ENCODE data around the gene GNAZ.

GNAZ gene

DNA sequence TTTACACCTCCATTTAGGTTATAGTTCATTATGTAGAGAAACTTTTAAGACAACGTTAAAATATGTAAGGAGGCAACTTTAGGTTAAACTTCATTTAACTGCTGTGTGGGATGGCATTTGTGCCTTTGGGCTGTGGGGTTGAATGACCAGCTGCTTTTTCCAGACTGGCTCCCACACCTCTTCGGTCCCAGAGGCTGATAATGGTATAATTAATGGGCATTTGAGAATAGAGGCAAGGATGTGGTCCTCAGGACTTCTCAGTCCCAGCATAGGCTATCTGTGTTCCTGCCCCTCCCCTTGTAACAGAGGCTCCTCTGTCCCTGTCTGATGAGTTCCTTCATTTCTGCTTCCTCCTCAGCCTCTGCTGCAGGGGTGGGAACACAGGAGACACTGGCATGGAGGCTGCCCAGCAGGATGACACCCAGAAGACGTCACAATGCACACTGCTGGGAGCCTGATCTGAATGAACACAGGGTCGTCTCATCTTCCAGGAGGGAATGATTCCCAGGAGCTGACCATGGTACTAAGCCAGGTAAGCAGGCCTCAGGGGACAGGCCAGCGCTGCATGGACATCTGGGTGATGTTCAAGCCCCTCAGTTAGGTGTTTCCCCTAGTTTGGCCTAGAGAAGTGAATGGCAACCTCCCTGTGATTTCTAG is 17.1 kb upstream of the GNAZ start:
- no peak overlapping the region for H3K27ac ChIP-seq
- H3K27me3 ChIP-seq, result peaks cover 0 to 7% of the 10 kb centered on the region in 2 donors
- no peaks in the 10 kb centered on the region for H3K36me3 ChIP-seq
- H3K4me1 ChIP-seq, result no peaks in the 10 kb centered on the region
- TF ChIP-seq, protein P1, sequence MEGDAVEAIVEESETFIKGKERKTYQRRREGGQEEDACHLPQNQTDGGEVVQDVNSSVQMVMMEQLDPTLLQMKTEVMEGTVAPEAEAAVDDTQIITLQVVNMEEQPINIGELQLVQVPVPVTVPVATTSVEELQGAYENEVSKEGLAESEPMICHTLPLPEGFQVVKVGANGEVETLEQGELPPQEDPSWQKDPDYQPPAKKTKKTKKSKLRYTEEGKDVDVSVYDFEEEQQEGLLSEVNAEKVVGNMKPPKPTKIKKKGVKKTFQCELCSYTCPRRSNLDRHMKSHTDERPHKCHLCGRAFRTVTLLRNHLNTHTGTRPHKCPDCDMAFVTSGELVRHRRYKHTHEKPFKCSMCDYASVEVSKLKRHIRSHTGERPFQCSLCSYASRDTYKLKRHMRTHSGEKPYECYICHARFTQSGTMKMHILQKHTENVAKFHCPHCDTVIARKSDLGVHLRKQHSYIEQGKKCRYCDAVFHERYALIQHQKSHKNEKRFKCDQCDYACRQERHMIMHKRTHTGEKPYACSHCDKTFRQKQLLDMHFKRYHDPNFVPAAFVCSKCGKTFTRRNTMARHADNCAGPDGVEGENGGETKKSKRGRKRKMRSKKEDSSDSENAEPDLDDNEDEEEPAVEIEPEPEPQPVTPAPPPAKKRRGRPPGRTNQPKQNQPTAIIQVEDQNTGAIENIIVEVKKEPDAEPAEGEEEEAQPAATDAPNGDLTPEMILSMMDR (IDR thresholded peaks at IDR 0.05), result no peak
- H3K9me3 ChIP-seq, result peaks cover 0 to 12% (median 7%) of the 10 kb centered on the region in 3 donors
- no peak for DNase-seq
- intact Hi-C loops (cut with DNase I; ENCODE audit: low total_unique reads), result no loop called here
- no peak overlapping the region for H3K4me3 ChIP-seq

DNA sequence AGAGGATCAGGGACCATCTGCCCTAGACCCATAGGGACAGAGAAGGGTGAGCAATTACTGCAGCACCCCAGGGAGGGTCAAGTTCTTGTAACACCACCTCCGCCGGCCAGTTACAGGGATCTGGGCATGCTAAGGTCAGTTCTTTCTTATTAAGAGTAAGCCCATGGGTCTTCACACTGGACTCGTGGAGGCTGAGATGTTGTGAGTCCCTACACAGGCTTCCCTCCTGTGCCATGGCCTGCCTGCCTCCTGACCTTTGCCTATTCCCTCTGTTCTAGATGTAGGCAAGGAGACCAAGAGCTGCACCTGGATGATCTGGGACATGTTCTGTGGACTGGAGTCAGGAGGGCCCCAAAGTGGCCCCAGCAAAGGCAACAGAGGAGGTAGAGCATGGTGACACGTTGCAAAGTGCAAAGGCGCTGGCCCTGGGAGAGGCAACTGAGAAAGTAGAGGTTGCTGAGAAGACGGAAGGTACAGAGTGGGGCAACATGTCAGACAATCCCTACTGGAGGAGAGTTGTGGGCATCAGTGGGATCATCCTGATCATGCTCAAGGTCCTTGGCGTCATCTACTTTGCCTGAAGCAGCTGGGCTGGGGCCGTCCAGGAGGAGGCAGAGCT is 16.3 kb upstream of the GNAZ start:
- Histone ChIP-seq H3K27me3 (peaks cover 0 to 9% of the 10 kb centered on the region in 2 donors), H3K36me3 (no peaks in the 10 kb centered on the region), H3K27ac (no peak overlapping the region), H3K4me3 (no peak overlapping the region), H3K9me3 (peaks cover 0 to 12% (median 7%) of the 10 kb centered on the region in 3 donors), H3K4me1 (no peaks in the 10 kb centered on the region)
- DNase-seq, result peak; percentile 4 to 53
- intact Hi-C loops (cut with DNase I; ENCODE audit: low total_unique reads), result no loop called here
- TF ChIP-seq, protein P1 (IDR thresholded peaks at IDR 0.05), result no peak

DNA sequence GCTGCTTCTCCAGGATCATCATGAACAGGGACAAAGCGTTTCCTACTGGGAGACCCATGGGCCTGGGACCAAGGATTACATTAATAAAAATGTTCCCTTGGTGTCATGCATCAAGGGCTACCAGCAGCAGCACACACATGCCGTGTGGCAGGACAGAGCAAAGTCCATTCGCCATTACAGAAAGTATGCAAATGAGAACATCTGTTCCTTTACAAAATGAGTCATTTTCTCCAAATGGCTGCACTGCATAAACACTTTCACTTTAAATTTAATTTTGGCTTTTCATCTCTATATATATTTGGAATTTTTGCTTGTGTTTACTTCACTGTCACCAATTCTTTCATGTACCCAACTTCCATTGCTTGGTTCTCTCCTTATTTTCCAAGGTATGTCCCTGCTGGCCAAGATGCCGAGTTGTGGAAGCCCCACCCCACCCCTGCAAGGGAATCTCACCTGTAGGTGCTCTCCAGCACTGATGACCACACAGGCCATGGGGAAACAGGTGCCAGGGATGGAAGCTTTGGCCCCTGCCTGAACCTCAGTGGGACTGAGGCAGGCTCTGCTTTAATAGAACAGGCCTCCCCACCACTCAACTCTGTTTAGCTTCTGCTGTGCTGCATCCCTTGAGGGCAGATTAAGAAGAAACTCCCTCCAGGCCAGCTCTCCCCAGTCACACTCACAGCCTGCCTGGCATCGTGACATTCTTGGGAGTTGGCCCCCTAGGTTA is 15.6 kb upstream of the GNAZ start:
- Histone ChIP-seq H3K4me1 (no peaks in the 10 kb centered on the region), H3K27ac (no peak overlapping the region), H3K9me3 (peaks cover 0 to 12% (median 7%) of the 10 kb centered on the region in 3 donors), H3K4me3 (no peak overlapping the region), H3K27me3 (peaks cover 0 to 14% of the 10 kb centered on the region in 2 donors), H3K36me3 (no peaks in the 10 kb centered on the region)
- TF ChIP-seq, protein P1 (IDR thresholded peaks at IDR 0.05), result no peak
- intact Hi-C loops (cut with DNase I; ENCODE audit: low total_unique reads), result no loop called here
- DNase-seq, result peak; percentile 1 to 40

DNA sequence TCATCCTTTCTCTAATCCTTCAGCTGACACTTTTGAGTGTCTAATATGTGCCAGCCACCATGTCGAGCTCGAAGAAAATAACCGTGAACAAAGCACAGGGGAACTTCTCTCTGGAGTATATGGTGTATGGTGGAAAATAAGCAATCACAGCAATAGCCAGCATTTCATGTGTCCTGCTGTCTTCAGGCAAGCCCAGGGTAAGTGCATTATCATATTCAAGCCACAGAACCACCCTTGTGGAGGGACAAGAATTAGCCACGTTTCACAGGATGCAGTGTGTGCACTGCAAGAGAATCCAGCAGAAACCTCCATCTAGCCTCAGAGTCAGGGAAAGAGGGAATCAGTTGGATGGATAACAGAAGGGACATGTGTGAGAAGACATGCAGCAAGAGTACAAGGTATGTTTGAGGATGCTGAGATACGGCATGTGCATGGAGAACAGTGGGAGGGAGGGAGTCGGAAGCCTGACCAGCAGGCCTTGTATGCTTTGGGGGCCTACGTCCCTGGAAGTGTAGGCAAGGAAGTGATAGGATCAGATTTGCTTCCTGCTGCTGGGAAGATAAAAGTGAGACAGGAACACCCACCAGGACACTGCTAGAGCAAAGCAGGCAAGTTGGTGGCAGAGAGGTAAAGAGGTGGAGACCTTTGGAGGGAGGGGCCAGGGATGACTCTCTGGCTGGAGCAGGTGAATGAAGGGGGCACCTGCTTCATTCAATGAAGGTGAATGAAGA is 14.7 kb upstream of the GNAZ start:
- intact Hi-C loops (cut with DNase I; ENCODE audit: low total_unique reads), result no loop called here
- H3K4me1 ChIP-seq, result no peaks in the 10 kb centered on the region
- DNase-seq, result peak in 1 of 2 donors; percentile 37
- peaks cover 0 to 12% (median 7%) of the 10 kb centered on the region in 3 donors for H3K9me3 ChIP-seq
- H3K36me3 ChIP-seq, result no peaks in the 10 kb centered on the region
- H3K27me3 ChIP-seq, result peaks cover 0 to 15% of the 10 kb centered on the region in 2 donors
- H3K27ac ChIP-seq, result no peak overlapping the region
- TF ChIP-seq, protein P1 (IDR thresholded peaks at IDR 0.05), result no peak
- no peak overlapping the region for H3K4me3 ChIP-seq

DNA sequence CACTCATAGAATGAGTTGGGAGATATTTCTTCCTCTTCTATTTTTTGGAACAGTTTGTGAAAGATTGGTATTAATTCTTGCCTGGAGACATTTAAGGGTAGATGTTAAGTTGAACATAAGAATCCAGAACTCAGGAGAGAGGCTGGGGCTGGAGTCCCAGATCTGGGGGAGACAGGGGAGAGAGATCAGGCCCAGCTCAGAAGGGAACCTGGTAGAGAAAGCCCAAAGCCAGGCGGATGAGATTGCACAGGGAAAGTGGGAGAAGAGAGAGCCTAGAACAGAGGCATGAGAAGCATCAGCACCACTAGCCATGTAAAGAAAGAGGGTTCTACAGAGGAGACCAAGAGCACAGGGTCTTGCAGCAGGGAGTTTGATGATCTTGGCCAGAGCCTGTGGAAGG is 13.0 kb upstream of the GNAZ start:
- DNase-seq, result no peak
- H3K4me1 ChIP-seq, result no peaks in the 10 kb centered on the region
- H3K27ac ChIP-seq, result no peak overlapping the region
- no peak overlapping the region for H3K4me3 ChIP-seq
- H3K36me3 ChIP-seq, result no peaks in the 10 kb centered on the region
- intact Hi-C loops (cut with DNase I; ENCODE audit: low total_unique reads), result no loop called here
- TF ChIP-seq, protein P1 (IDR thresholded peaks at IDR 0.05), result no peak
- H3K9me3 ChIP-seq, result peaks cover 0 to 12% (median 7%) of the 10 kb centered on the region in 3 donors
- H3K27me3 ChIP-seq, result peaks cover 0 to 16% of the 10 kb centered on the region in 2 donors

Data from tibial artery (tissue), 4 donors.